Muscle of leg (tissue), 11 donors: Measurements from ENCODE around the gene RNF213. TPM values are rescaled to one million over a fixed set of nuclear protein-coding genes. Genes with fewer than 3 reads are reported as not detected.
"Not testable (repeated sequence)": the region's sequence is repeated elsewhere in the genome, so short reads cannot be mapped to it uniquely, and the experiment has no call there.

Experiments
- DNase-seq: peaks from one replicate; pipeline ENCODE4 v3.0.0; 2013
- H3K27ac ChIP-seq: one replicate; pipeline ENCODE4 v1.5.1; 2013; ENCODE audit warnings: mild to moderate bottlenecking, low read length, control low read depth
- H3K27me3 ChIP-seq: one replicate; pipeline ENCODE4 v1.6.1; 2013; ENCODE audit warnings: low read length; ENCODE audit not compliant: control insufficient read depth, insufficient read depth
- H3K36me3 ChIP-seq: one replicate; pipeline ENCODE4 v1.6.1; 2013; ENCODE audit warnings: low read length; ENCODE audit not compliant: control insufficient read depth, insufficient read depth
- H3K4me1 ChIP-seq: one replicate; pipeline ENCODE4 v1.6.1; 2013; ENCODE audit warnings: low read length; ENCODE audit not compliant: control insufficient read depth, insufficient read depth
- H3K4me3 ChIP-seq: one replicate; pipeline ENCODE4 v1.5.1; 2013; ENCODE audit warnings: low read length, control low read depth
- H3K9me3 ChIP-seq: replicated peaks from 2 replicates; pipeline ENCODE4 v1.6.1; 2013; ENCODE audit warnings: low read depth, low read length; ENCODE audit not compliant: control insufficient read depth
- WGBS: methylation state at CpG from one replicate; pipeline ENCODE4 v1.1.5; 2013; ENCODE audit warnings: missing lambda C conversion rate; ENCODE audit not compliant: insufficient coverage; 5-methylcytosine and 5-hydroxymethylcytosine counted together
- polyA plus RNA-seq, 8 donors: library from polyadenylated mRNA; unstranded; fragments of 120-200 nt; gene quantifications; one replicate each; pipeline versions ENCODE4 v1.2.1 to v1.2.3, GENCODE V29; 2013; ENCODE audit warnings: inconsistent platforms in 1 of 8, low replicate concordance in 1 of 8; ENCODE audit not compliant: insufficient read length in 8 of 8, insufficient read depth in 1 of 8
- total RNA-seq: library from RNA; stranded (reverse); fragments of 120-200 nt; gene quantifications from one replicate; pipeline ENCODE4 v1.2.4, GENCODE V29; 2013

The RNF213 gene
- total and polyA plus RNA-seq, 9 donors = 23.0 to 43.0 (median 32.9) TPM

GRCh38 chr17:80242505-80242904 lies 18.1 kb upstream of the RNF213 start:
- no peak overlapping the region for H3K27ac ChIP-seq
- no peak overlapping the region for H3K4me3 ChIP-seq
- H3K36me3 ChIP-seq = peaks cover 52% of the 10 kb centered on the region
- H3K27me3 ChIP-seq = no peaks in the 10 kb centered on the region
- H3K4me1 ChIP-seq = no peaks in the 10 kb centered on the region
- H3K9me3 ChIP-seq = no peaks in the 10 kb centered on the region
- DNase-seq = no peak
- 94% methylated on average over 3 of the region's 14 CpGs for WGBS

GRCh38 chr17:80243526-80244433 lies 16.9 kb upstream of the RNF213 start:
- no peaks in the 10 kb centered on the region for H3K27me3 ChIP-seq
- WGBS = 83% methylated on average over 16 of the region's 26 CpGs
- DNase-seq = no peak
- no peak overlapping the region for H3K27ac ChIP-seq
- H3K36me3 ChIP-seq = peaks cover 50% of the 10 kb centered on the region
- no peaks in the 10 kb centered on the region for H3K4me1 ChIP-seq
- H3K9me3 ChIP-seq = no peaks in the 10 kb centered on the region
- H3K4me3 ChIP-seq = no peak overlapping the region

- not testable (repeated sequence) for DNase-seq, H3K4me3 ChIP-seq, H3K9me3 ChIP-seq, H3K27me3 ChIP-seq, H3K4me1 ChIP-seq, H3K27ac ChIP-seq
- peaks cover 57% of the 10 kb centered on the region for H3K36me3 ChIP-seq
- 92% methylated on average over 5 of the region's 6 CpGs for WGBS
Measured at GRCh38 chr17:80244448-80244847, 16.2 kb upstream of the RNF213 start.

- peaks cover 56% of the 10 kb centered on the region for H3K36me3 ChIP-seq
- 80% methylated on average over 20 of the region's 22 CpGs for WGBS
- H3K9me3 ChIP-seq = no peaks in the 10 kb centered on the region
- H3K27ac ChIP-seq = no peak overlapping the region
- DNase-seq = no peak
- H3K27me3 ChIP-seq = no peaks in the 10 kb centered on the region
- H3K4me3 ChIP-seq = no peak overlapping the region
- H3K4me1 ChIP-seq = no peaks in the 10 kb centered on the region
Measured at GRCh38 chr17:80244871-80245509, 15.7 kb upstream of the RNF213 start.

GRCh38 chr17:80245566-80246265 lies 14.9 kb upstream of the RNF213 start:
- no peaks in the 10 kb centered on the region for H3K9me3 ChIP-seq
- WGBS = 87% methylated on average over 22 of the region's 27 CpGs
- no peak for DNase-seq
- H3K36me3 ChIP-seq = peaks cover 59% of the 10 kb centered on the region
- no peak overlapping the region for H3K4me3 ChIP-seq
- H3K27ac ChIP-seq = no peak overlapping the region
- H3K4me1 ChIP-seq = no peaks in the 10 kb centered on the region
- H3K27me3 ChIP-seq = no peaks in the 10 kb centered on the region

GRCh38 chr17:80246266-80246681 lies 14.4 kb upstream of the RNF213 start:
- H3K4me1 ChIP-seq = no peaks in the 10 kb centered on the region
- H3K27me3 ChIP-seq = no peaks in the 10 kb centered on the region
- no peaks in the 10 kb centered on the region for H3K9me3 ChIP-seq
- H3K4me3 ChIP-seq = no peak overlapping the region
- peaks cover 57% of the 10 kb centered on the region for H3K36me3 ChIP-seq
- no peak overlapping the region for H3K27ac ChIP-seq
- 92% methylated on average over 18 of the region's 19 CpGs for WGBS
- DNase-seq = no peak

GRCh38 chr17:80246726-80247125 lies 13.9 kb upstream of the RNF213 start:
- peaks cover 55% of the 10 kb centered on the region for H3K36me3 ChIP-seq
- H3K4me1 ChIP-seq = no peaks in the 10 kb centered on the region
- no CpG with 5 or more reads among the region's 8 CpGs for WGBS
- H3K27ac ChIP-seq = no peak overlapping the region
- DNase-seq = no peak
- no peaks in the 10 kb centered on the region for H3K9me3 ChIP-seq
- no peak overlapping the region for H3K4me3 ChIP-seq
- H3K27me3 ChIP-seq = no peaks in the 10 kb centered on the region

GRCh38 chr17:80247561-80247960 lies 13.1 kb upstream of the RNF213 start:
- H3K4me1 ChIP-seq = no peaks in the 10 kb centered on the region
- 89% methylated on average over 17 of the region's 17 CpGs for WGBS
- DNase-seq = no peak

GRCh38 chr17:80248001-80248893 lies 12.4 kb upstream of the RNF213 start:
- Histone ChIP-seq H3K9me3 (no peaks in the 10 kb centered on the region), H3K27me3 (no peaks in the 10 kb centered on the region), H3K36me3 (peaks cover 57% of the 10 kb centered on the region), H3K4me1 (no peaks in the 10 kb centered on the region), H3K4me3 (no peak overlapping the region), H3K27ac (no peak overlapping the region)
- DNase-seq = no peak
- WGBS = 87% methylated on average over 18 of the region's 23 CpGs

More at GRCh38 chr17:80247561-80247960, 13.1 kb upstream of the RNF213 start:
- H3K4me3 ChIP-seq = no peak overlapping the region
- no peaks in the 10 kb centered on the region for H3K27me3 ChIP-seq
- no peak overlapping the region for H3K27ac ChIP-seq
- peaks cover 56% of the 10 kb centered on the region for H3K36me3 ChIP-seq
- H3K9me3 ChIP-seq = no peaks in the 10 kb centered on the region
